ENCODE measurements around the gene DLEC1.

- TF ChIP-seq, protein P1, sequence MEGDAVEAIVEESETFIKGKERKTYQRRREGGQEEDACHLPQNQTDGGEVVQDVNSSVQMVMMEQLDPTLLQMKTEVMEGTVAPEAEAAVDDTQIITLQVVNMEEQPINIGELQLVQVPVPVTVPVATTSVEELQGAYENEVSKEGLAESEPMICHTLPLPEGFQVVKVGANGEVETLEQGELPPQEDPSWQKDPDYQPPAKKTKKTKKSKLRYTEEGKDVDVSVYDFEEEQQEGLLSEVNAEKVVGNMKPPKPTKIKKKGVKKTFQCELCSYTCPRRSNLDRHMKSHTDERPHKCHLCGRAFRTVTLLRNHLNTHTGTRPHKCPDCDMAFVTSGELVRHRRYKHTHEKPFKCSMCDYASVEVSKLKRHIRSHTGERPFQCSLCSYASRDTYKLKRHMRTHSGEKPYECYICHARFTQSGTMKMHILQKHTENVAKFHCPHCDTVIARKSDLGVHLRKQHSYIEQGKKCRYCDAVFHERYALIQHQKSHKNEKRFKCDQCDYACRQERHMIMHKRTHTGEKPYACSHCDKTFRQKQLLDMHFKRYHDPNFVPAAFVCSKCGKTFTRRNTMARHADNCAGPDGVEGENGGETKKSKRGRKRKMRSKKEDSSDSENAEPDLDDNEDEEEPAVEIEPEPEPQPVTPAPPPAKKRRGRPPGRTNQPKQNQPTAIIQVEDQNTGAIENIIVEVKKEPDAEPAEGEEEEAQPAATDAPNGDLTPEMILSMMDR (conservative IDR thresholded peaks at IDR 0.05; ENCODE audit: low read length), result no peak
- TF ChIP-seq EZH2phosphoT487 (IDR thresholded peaks at IDR 0.05; ENCODE audit: borderline replicate concordance), result no peak
Observed at GRCh38 chr3:38158472-38158871, 119.5 kb downstream of the DLEC1 start.

Measured in Loucy (cell line).